Middle frontal gyrus (tissue), 1 donor: ENCODE data around the gene DIRAS1.
"Not testable (repeated sequence)": the region's sequence is repeated elsewhere in the genome, so short reads cannot be mapped to it uniquely, and the experiment has no call there.

ENCODE experiments used
- DNase-seq: peaks from one replicate; pipeline ENCODE4 v3.0.0-alpha.2; 2015; ENCODE audit warnings: low spot score; ENCODE audit errors: extremely low spot score

The DIRAS1 gene

DNA sequence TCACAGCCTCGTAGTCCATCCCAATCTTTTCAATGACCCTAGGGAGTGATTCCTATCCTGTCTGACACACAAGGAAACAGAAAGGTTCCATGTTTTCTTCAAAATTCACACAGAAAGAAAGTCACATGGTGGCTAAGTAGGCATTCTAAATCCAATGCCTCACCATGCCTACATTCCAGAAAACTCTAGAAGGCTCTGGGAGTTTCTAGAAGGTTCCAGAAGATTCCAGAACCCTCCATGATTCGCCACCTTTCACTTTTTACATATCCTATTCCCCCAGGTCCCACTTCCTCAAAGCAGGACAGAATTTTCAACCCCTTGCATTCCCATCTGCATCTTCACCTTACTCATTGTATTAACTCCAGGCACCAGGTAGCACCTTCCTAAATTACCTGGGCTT is 41.7 kb downstream of the DIRAS1 start:
- DNase-seq = no peak

- DNase-seq = not testable (repeated sequence)
Measured at GRCh38 chr19:2678948-2679347, 42.2 kb downstream of the DIRAS1 start.

DNA sequence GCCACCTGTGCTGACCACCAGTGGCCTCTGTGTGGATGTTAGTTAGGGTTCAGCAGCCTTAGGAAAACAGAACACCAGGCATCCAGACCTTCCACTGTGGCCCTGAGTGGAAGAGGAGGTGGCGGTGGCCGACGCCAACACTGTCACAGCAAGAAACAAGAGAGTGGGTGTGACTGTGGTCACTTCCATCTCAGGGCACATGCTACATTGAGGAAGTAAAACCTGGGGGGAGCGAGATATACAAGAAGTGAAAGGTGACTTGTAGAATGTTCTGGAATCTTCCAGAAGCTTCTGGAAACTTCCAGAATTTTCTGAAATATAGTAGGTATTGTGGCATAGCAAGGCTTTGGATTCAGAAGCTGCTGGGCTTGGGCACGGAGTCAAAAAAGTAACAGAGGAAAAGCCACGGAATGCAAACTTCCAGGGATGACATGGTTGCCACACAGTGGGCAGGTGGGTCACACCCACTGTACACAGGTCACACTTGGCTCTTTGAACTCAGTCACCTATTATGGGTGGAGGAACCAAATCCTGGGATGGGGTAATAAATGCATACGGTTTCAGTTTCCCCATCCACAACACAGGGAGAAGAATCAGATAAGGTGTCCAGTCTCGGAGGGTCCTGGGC is 43.0 kb downstream of the DIRAS1 start:
- no peak for DNase-seq

- DNase-seq = no peak
Measured at GRCh38 chr19:2676823-2677222, 44.3 kb downstream of the DIRAS1 start.

DNA sequence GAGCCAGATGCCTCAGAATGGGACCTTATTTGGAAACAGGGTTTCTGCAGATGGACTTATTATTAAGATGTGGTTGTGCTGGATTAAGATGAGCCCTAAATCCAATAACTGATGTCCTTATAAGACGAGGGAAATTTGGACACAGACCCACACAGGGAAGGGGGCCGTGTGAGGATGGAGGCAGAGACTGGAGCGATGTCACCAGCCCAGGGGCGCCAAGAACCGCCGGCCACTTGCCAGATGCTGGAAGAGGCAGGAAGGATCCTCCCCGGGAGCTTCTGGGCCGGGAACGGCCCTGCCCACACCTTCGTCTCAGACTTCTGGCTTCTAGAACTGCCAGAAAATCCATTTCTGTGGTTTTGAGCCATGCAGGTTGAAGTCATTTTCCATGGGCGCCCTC is 45.3 kb downstream of the DIRAS1 start:
- no peak for DNase-seq

- DNase-seq = no peak
Measured at GRCh38 chr19:2670217-2670616, 51.0 kb downstream of the DIRAS1 start.

- no peak for DNase-seq
Measured at GRCh38 chr19:2668175-2668763, 52.9 kb downstream of the DIRAS1 start.

DNA sequence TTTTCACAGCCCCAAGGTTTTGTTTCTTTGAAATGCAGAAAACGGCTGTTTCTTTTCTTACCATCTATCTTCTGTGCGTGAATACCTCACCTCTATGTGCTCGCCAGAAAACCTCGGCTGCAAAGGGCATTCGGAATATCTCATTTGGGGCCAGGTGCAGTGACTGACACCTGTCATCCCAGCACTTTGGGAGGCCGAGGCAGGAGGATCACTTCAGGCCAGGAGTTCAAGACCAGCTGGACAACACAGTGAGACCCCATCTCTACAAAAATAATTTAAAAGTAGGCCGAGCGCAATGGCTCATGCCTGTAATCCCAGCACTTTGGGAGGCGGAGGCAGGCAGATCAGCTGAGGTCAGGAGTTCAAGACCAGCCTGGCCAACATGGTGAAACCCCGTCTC is 53.8 kb downstream of the DIRAS1 start:
- DNase-seq = not testable (repeated sequence)

DNA sequence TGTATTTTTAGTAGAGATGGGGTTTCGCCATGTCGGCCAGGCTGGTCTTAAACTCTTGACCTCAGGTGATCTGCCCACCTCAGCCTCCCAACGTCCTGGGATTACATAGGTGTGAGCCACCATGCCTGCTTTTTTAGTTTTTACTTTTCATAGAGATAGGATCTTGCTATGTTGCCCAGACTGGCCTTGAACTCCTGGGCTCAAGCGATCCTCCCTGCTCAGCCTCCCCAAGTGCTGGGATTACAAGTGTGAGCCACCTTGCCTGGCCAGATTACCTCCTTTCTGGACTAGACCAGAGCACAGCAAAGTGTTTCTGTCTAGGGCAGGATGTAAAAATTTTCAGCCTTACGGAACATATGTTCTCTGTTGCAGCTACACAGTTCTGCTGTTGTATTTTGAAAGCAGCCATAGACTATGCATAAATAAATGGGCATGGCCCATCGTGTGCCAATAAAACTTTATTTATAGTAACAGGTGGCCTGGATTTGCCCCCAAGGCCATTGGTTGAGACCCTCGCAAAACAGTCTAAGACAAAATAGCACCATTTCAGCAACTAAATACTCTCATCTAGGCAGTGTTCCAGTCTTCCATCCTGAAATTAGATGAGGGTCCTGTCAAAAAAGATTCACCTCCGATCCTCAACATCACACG is 54.7 kb downstream of the DIRAS1 start:
- no peak for DNase-seq

GRCh38 chr19:2665103-2665502 is 56.1 kb downstream of the DIRAS1 start:
- no peak for DNase-seq
